Fibroblast of the aortic adventitia (primary cell): ENCODE measurements around the gene CFAP91. TPM values are rescaled to one million over a fixed set of nuclear protein-coding genes. Genes with fewer than 3 reads are reported as not detected.

Experiments used
- DNase-seq: peaks from one replicate; pipeline ENCODE4 v3.0.0-alpha.2; 2010; ENCODE audit warnings: low read depth
- H3K4me3 ChIP-seq: 2 replicates; pipeline ENCODE4 v1.5.1; 2011; ENCODE audit warnings: low read depth, mild to moderate bottlenecking, control low read depth, low read length, moderate library complexity
- CTCF ChIP-seq: IDR thresholded peaks from 2 replicates; pipeline ENCODE4 v1.5.1; 2011; ENCODE audit warnings: mild to moderate bottlenecking, low read length, control low read depth, inconsistent platforms; ENCODE audit not compliant: insufficient read depth
- total RNA-seq: library from RNA; depleted of rRNA; stranded (reverse); fragments of >200 nt; gene quantifications from 2 replicates; pipeline ENCODE4 v1.2.3, GENCODE V29; 2012; ENCODE audit warnings: low replicate concordance

The CFAP91 gene
- total RNA-seq, 1 donor, result 0.81 TPM

GRCh38 chr3:119717520-119717919, 14.7 kb downstream of the CFAP91 start:
- H3K4me3 ChIP-seq, result no peak overlapping the region
- TF ChIP-seq CTCF, result no peak
- no peak for DNase-seq

- TF ChIP-seq CTCF, result no peak
- no peak overlapping the region for H3K4me3 ChIP-seq
- no peak for DNase-seq
These were observed 20.2 kb downstream of the CFAP91 start for GRCh38 chr3:119723022-119723421.

GRCh38 chr3:119726909-119727308, 24.1 kb downstream of the CFAP91 start:
- no peak overlapping the region for H3K4me3 ChIP-seq
- no peak for TF ChIP-seq CTCF
- DNase-seq, result no peak

- TF ChIP-seq CTCF, result no peak
- DNase-seq, result no peak
- H3K4me3 ChIP-seq, result no peak overlapping the region
These were observed 27.2 kb downstream of the CFAP91 start for GRCh38 chr3:119729996-119730395.

GRCh38 chr3:119731560-119732343, 28.9 kb downstream of the CFAP91 start:
- peak; percentile 31 for DNase-seq

GRCh38 chr3:119733812-119734211, 31.0 kb downstream of the CFAP91 start:
- no peak for DNase-seq
- TF ChIP-seq CTCF, result no peak
- no peak overlapping the region for H3K4me3 ChIP-seq

More at GRCh38 chr3:119731560-119732343, 28.9 kb downstream of the CFAP91 start:
- H3K4me3 ChIP-seq, result no peak overlapping the region
- no peak for TF ChIP-seq CTCF

- TF ChIP-seq CTCF, result no peak
- no peak overlapping the region for H3K4me3 ChIP-seq
- no peak for DNase-seq
These were observed 35.9 kb downstream of the CFAP91 start for GRCh38 chr3:119738741-119739140.
